Activated T-helper 2 cell treated with anti-CD3 and anti-CD28 coated beads, Interferon-gamma antibody, Interleukin-2, Interleukin-4, amounts not matched to agents 10 μg/mL and 5 μg/mL and 100 μg/mL, durations not matched to agents 14 hours and 24 hours and 36 hours (primary cell): ENCODE data around the gene PRKAR1B. TPM values are rescaled to one million over a fixed set of nuclear protein-coding genes. Genes with fewer than 3 reads are reported as not detected.

Experiments
- DNase-seq: peaks from one replicate; pipeline ENCODE4 v3.0.0; 2021; ENCODE audit warnings: low spot score
- H3K27ac Mint-ChIP-seq: one replicate; pipeline ENCODE4 v1.8.0; 2021; ENCODE audit warnings: mixed read lengths
- H3K27me3 Mint-ChIP-seq: one replicate; pipeline ENCODE4 v1.8.0; 2021; ENCODE audit warnings: low read depth, mixed read lengths
- H3K36me3 Mint-ChIP-seq: one replicate; pipeline ENCODE4 v1.8.0; 2021; ENCODE audit warnings: low read depth, mixed read lengths
- H3K4me1 Mint-ChIP-seq: one replicate; pipeline ENCODE4 v1.8.0; 2021; ENCODE audit warnings: low read depth, mixed read lengths
- H3K4me3 Mint-ChIP-seq: one replicate; pipeline ENCODE4 v1.8.0; 2021; ENCODE audit warnings: low read depth, mild to moderate bottlenecking, moderate library complexity, mixed read lengths
- H3K9me3 Mint-ChIP-seq: one replicate; pipeline ENCODE4 v1.8.0; 2021; ENCODE audit warnings: mixed read lengths
- intact Hi-C: fragments of 100-400 bp; cut with micrococcal nuclease; formaldehyde crosslinking; loops from one replicate; pipeline ENCODE4 v1.15.1; 2023
- total RNA-seq: library from RNA; stranded (reverse); gene quantifications from 2 replicates; pipeline ENCODE4 v1.2.3, GENCODE V29; 2022

PRKAR1B gene
- 31.5 and 38.9 TPM in 2 replicates for total RNA-seq

DNA sequence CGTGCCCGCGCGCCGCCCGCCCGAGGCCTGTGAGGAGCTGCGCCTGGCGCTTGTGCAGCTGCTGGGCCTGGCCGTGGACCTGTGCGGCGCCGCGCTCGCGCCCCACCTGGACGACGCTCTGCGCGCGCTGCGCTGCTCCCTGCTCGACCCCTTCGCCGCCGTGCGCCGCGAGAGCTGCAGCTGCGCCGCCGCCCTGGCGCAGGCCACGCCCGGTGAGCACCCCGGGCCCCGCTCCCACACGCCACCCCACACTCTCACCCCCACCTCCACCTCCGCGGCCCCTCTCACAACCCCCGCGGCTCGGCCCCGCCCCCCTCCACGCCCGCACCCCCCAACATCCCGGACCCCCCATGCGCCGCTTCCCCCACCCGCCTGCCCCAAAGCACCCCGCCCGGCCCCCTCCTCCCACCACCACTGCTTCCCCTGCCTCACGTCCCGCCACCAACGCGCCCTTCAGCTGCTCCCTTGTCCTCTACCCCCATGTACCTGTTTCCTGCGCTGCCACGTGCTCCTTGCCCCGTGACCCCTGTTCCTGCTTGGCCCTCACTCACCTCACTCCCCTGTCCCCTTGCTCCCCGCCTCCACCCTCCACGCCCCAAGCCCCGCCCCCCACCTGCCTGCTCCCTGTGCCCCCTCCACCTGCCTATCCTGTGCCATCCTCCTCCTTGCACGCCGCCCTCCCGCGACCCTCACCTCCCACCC, at the start of gene PRKAR1B:
PRKAR1B (minus strand) TSS at position 178 of the 702 bp plus-strand sequence. CDS start 15,776 bp downstream, outside the sequence.
- Mint-ChIP-seq H3K27me3 (no peaks in the 10 kb centered on the region), H3K9me3 (peaks cover 19% of the 10 kb centered on the region), H3K4me1 (peaks cover 17% of the 10 kb centered on the region), H3K4me3 (peak within 1 kb of the TSS; percentile 92), H3K36me3 (peaks cover 60% of the 10 kb centered on the region), H3K27ac (peak within 1 kb of the TSS; percentile 91)
- intact Hi-C loops, result loop anchor here (2.0 to 5.0 kb wide), 3 partner anchors 90 to 208 kb away; partner anchors contain the start of gene PDGFA
- DNase-seq, result peak; percentile 28

DNA sequence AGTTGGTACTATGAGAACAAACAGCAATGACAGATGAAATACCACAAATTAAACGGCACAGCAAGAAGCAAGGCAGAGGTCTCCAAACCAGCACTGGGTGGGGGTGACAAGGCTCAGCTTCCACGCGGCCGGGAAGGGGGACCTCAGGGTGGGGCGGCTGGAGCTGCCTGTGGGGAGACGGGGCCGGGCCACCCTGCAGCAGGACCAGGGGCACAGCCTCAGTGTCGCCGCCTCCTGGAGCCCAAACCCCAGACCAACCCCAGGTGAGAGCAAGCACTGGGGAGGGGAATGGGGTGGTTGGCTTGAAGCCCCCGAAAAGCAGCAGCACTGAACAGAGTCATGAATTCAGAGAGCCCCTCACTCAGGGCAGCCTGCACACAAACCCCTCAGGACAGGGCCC, 49.3 kb upstream of the PRKAR1B start:
- Mint-ChIP-seq H3K4me1 (no peaks in the 10 kb centered on the region), H3K4me3 (no peak overlapping the region)
- intact Hi-C loops, result no loop called here

DNA sequence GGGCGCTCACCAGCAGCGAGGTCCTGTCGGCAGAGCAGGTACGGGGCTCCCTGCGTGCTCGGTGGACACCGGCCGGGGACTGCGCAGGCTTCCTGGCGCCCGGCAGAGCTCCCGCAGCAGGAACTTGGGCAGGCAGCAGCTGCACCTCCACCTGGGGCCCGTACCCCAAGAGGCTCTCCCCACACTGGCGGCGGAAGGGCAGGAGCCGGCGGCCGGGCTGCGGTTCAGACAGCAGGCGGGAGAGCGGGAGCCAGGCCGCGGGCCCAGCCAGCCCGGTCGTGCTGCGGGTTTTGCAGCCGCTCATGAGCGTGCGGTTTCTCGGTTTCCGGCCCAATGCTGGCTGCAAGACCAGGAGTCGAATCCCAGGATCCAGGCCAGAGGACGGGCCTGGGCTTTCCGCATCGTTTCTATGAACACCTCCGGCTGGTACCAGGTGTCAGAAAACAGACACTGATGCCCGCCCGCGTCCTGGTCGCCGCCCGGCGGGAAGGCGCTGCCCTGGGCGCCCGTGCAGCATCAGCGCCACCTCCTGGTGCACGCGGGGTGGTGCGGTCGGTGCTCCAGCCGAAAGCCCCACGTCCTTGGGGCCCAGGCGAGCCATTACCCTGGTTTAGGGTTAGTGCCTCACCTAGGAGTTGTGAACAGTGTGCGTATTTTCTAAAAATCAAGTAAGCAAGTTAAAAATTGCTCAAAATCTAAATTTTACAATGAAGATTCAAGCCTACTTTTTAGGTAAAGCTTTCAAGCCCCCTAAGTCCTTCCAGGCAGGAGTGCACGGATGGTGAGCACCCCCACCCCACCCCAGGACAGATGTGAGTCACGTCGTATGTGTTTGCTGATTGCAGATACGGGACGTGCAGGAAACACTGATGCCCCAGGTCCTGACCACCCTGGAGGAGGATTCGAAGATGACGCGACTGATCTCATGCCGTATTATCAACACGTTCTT, 47.4 kb upstream of the PRKAR1B start:
- Mint-ChIP-seq H3K4me3 (no peak overlapping the region), H3K4me1 (no peaks in the 10 kb centered on the region), H3K9me3 (no peaks in the 10 kb centered on the region), H3K27me3 (no peaks in the 10 kb centered on the region), H3K36me3 (peaks cover 7% of the 10 kb centered on the region), H3K27ac (no peak overlapping the region)
- intact Hi-C loops, result loop anchor here (1.0 kb wide), 1 partner anchor 452 kb away; no protein-coding TSS in a partner anchor
- peak; percentile 34 for DNase-seq

More for the DNA sequence above, 49.3 kb upstream of the PRKAR1B start:
- Mint-ChIP-seq H3K27me3 (no peaks in the 10 kb centered on the region), H3K36me3 (peaks cover 7% of the 10 kb centered on the region), H3K9me3 (no peaks in the 10 kb centered on the region), H3K27ac (no peak overlapping the region)
- DNase-seq, result no peak

DNA sequence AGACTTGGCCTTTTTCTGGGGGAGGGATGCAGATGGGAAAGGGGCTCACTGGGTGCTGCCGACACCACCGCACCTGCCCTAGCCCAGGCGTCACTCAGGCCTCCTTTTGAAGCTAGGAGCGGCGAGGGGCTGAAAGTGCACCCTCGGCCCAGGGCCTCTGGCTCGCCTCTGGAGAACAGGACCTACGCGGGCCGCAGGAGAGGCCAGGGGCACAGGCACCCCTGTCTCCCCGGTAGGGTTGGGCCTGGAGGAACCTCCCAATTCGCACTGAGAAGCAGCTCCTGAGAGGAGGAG, 46.5 kb upstream of the PRKAR1B start:
- Mint-ChIP-seq H3K27ac (no peak overlapping the region), H3K27me3 (no peaks in the 10 kb centered on the region), H3K4me1 (no peaks in the 10 kb centered on the region), H3K9me3 (no peaks in the 10 kb centered on the region), H3K36me3 (peaks cover 7% of the 10 kb centered on the region), H3K4me3 (no peak overlapping the region)
- intact Hi-C loops, result no loop called here
- DNase-seq, result no peak

DNA sequence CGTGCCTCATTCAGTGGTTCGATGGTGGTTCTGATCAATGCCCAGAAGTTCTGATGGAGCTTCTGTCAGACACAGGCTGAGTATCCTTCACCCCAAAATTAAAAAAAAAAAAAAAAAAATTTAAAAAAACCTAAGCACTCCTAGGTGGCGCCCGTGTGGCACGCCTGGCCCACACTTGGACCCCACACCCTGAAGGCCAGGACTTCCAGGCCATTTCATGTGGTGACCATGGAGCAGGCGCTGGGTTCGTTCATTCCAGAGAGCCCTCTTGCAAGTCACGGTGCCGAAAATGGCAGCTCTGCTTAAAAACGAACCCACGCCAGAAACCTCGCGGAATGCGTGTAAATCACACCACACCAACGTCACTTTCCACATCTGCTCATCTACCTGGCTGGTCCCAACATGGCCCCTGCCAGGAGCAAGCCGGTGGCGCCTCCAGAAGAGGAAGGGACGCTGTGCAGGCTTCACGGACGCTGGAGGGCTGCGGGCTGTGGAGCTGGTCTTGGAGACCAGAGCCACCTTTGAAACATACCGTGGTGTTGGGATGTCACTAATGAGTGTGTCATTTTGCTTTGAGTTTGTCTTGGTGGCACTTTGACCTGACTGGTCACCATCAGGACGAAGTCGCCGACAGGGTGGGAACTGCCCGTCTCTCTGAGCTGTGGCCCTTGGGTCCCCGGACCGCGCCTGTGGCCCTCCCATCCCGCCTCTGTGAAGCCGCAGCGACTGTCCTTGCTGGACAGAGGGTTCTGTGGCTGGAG, 46.0 kb upstream of the PRKAR1B start:
- DNase-seq, result no peak
- Mint-ChIP-seq H3K4me1 (no peaks in the 10 kb centered on the region), H3K9me3 (no peaks in the 10 kb centered on the region), H3K27me3 (no peaks in the 10 kb centered on the region), H3K36me3 (peaks cover 10% of the 10 kb centered on the region), H3K4me3 (no peak overlapping the region), H3K27ac (no peak overlapping the region)
- intact Hi-C loops, result no loop called here

DNA sequence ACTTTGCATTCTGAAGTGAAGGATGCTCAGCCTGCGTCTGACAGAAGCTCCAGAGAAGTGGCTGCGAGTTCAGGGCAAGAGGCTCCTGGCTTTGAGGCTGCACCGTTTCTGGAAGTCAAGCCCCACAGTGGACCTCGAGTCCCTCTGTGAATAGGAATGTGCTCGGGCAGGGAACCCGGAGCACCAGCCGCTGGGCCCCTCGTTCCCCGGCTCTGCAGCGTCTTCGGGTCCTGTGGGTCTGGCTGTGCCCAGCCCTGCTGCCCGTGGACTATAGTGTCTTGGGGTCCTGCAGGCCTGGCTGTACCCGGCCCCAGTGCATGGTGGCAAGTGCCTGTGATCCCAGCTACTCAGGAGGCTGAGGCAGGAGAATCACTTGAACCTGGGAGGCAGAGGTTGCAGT, 45.3 kb upstream of the PRKAR1B start:
- no peak overlapping the region for H3K4me3 Mint-ChIP-seq
- H3K36me3 Mint-ChIP-seq, result peaks cover 14% of the 10 kb centered on the region
- no peaks in the 10 kb centered on the region for H3K9me3 Mint-ChIP-seq
- no peak overlapping the region for H3K27ac Mint-ChIP-seq
- H3K4me1 Mint-ChIP-seq, result no peaks in the 10 kb centered on the region
- no peak for DNase-seq
- intact Hi-C loops, result no loop called here
- H3K27me3 Mint-ChIP-seq, result no peaks in the 10 kb centered on the region

DNA sequence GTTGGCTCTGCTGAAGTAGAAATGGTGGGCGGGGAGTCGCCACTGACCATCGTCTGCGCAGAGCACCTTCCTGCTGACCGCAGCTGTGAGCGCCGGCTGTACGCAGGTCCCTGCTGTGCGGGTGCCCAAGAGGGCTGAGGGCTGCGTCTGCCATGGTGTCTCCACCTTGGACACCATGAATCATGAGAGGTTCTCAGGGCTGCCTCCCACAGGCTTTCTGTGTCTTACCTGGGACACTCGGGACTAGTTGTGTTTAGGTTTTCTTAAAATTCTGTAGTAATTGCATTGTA, 44.9 kb upstream of the PRKAR1B start:
- Mint-ChIP-seq H3K27me3 (no peaks in the 10 kb centered on the region), H3K4me1 (no peaks in the 10 kb centered on the region), H3K27ac (no peak overlapping the region), H3K36me3 (peaks cover 12% of the 10 kb centered on the region), H3K4me3 (no peak overlapping the region), H3K9me3 (no peaks in the 10 kb centered on the region)
- DNase-seq, result no peak
- intact Hi-C loops, result no loop called here

DNA sequence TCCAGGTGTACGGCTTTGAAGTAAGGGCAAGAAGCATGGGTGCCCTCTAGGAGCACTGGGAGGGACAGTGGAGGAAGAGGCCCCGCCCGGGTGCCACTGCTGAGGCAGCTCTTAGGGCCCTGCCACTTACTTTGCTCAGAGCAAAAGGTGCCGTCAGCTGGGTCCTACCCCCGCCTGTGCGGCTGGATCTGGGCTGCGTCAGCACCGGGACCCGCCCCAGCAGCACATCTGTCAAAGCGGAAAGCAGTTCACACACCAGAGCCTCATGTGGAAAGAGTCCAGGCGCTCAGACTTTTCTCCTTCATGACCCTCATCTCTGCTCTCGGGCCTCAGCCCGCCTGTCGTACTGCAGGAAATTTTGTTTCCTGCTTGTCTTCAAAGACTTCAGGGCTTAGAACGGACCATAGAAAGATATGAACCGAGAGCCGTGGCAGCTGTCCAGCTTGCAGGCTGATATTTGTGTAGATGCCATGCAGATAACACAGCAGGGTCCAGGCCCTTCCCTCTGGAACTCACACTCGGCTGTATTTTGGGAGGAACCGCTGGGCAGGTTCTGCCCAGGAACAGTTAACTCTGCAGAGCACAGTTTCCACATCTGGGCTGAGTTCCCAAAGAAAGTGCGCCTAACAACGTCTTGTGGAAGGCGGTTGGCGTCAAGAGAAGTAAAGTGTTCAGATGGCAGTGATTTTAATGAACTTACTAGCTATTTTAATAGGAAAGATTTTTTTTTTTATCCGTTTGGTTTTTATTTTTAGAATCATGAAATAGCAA, 44.3 kb upstream of the PRKAR1B start:
- Mint-ChIP-seq H3K4me1 (no peaks in the 10 kb centered on the region), H3K9me3 (no peaks in the 10 kb centered on the region), H3K4me3 (no peak overlapping the region), H3K27me3 (no peaks in the 10 kb centered on the region), H3K27ac (no peak overlapping the region), H3K36me3 (peaks cover 14% of the 10 kb centered on the region)
- no peak for DNase-seq
- intact Hi-C loops, result no loop called here

DNA sequence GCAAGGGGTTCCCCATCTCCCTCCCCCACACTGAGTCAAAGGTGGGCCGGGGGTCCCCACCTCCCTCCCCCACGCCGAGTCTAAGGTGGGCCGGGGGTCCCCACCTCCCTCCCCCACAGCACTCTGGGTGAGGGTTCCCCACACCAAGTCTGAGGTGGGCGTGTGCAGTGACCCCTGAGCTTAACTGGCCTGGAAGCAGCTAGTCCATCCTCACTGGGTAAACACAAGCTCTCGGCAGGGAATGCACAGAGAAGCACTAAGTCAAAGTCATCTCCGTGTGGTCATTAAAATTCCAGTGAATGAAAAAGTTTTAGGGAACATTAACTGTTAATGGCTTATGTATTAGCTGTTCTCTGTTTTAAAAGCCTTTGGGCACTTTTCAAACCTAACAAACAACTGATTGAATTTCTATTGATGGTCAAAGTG, 43.7 kb upstream of the PRKAR1B start:
- H3K27ac Mint-ChIP-seq, result no peak overlapping the region
- peaks cover 16% of the 10 kb centered on the region for H3K36me3 Mint-ChIP-seq
- intact Hi-C loops, result no loop called here

DNA sequence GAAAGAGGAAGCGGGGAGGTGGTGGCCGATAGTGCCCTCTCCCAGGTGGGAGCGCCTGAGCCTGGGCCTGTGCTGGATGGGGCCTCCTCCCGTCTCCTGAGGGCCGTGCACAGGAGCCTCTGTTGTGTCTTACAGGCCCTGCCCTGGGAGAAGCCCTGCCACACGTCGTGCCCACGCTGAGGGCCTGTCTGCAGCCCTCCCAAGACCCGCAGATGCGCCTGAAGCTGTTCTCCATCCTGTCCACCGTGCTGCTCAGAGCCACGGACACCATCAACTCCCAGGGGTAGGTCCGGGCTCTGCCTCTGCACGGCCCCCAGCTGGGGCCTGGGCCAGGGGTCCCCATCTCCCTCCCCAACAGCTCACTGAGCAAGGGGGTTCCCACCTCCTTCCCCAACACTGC, 43.3 kb upstream of the PRKAR1B start:
- H3K4me3 Mint-ChIP-seq, result no peak overlapping the region
- intact Hi-C loops, result no loop called here
- peaks cover 16% of the 10 kb centered on the region for H3K36me3 Mint-ChIP-seq
- no peaks in the 10 kb centered on the region for H3K4me1 Mint-ChIP-seq
- H3K9me3 Mint-ChIP-seq, result no peaks in the 10 kb centered on the region
- no peaks in the 10 kb centered on the region for H3K27me3 Mint-ChIP-seq
- no peak overlapping the region for H3K27ac Mint-ChIP-seq
- no peak for DNase-seq

More for the DNA sequence above, 43.7 kb upstream of the PRKAR1B start:
- no peak overlapping the region for H3K4me3 Mint-ChIP-seq
- H3K4me1 Mint-ChIP-seq, result no peaks in the 10 kb centered on the region
- DNase-seq, result no peak
- H3K27me3 Mint-ChIP-seq, result no peaks in the 10 kb centered on the region
- no peaks in the 10 kb centered on the region for H3K9me3 Mint-ChIP-seq

DNA sequence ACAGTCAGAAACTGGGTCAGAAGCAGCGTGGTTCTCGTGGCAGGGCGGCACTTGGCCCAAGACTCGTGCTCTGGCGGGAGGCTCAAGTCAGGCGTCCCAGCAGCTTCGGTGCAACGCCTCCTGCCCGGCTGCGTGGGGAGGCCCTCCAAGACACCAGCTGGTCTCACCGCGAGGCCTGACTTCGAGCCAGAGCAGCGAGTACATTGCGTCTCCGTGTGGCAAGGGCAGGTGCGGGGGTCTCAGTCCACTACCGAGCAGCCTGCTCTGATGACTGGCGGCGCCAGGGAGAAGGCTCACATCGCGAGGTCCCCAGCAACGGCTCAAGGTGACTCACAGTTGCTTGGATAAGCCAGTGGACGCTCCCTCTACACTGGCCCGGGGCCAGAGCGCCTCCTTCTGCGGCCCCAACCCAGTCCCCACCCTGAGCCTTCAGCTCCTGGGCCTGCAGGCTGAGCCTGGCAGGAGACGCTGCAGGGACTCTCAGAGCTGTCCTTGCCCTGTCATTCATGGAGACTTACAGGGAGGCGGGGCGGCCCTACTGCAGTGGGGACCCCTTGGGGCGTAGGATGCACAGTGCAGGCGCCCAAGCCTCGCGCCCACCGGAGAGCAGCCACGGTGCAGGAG, 41.9 kb upstream of the PRKAR1B start:
- H3K9me3 Mint-ChIP-seq, result no peaks in the 10 kb centered on the region
- H3K4me3 Mint-ChIP-seq, result no peak overlapping the region

More for the DNA sequence above, 41.9 kb upstream of the PRKAR1B start:
- Mint-ChIP-seq H3K27ac (no peak overlapping the region), H3K36me3 (peaks cover 25% of the 10 kb centered on the region), H3K27me3 (no peaks in the 10 kb centered on the region), H3K4me1 (no peaks in the 10 kb centered on the region)
- intact Hi-C loops, result no loop called here
- DNase-seq, result no peak
